Heart left ventricle (tissue), 16 donors: ENCODE results near the gene CHRNA3. TPM values are rescaled to one million over a fixed set of nuclear protein-coding genes. Genes with fewer than 3 reads are reported as not detected.

ENCODE experiments used
- ATAC-seq, 4 donors: fragments of 200-7000 bp; cut with Tn5 transposase; one replicate each; pipeline ENCODE4 v1.9.1; 2020 to 2022; ENCODE audit warnings: moderate library complexity in 4 of 4, mild to moderate bottlenecking in 3 of 4, moderate number of reproducible peaks in 1 of 4
- DNase-seq, 5 donors: peaks; one replicate each; pipeline ENCODE4 v3.0.0-alpha.2; 2020
- H3K27ac ChIP-seq, 12 donors: fragments of 200-600 bp; sonication (generic) in 4 of 12; one replicate each; pipeline versions ENCODE4 v1.5.0 to v1.8.0; 2016 to 2022; ENCODE audit warnings: mild to moderate bottlenecking in 2 of 12
- H3K27me3 ChIP-seq, 9 donors: fragments of 200-600 bp; sonication (generic) in 2 of 9; one replicate each; pipeline versions ENCODE4 v1.5.1 to v1.8.0; 2016 to 2022; ENCODE audit warnings: mild to moderate bottlenecking in 3 of 9
- H3K36me3 ChIP-seq, 9 donors: fragments of 200-600 bp; sonication (generic) in 2 of 9; one replicate each; pipeline versions ENCODE4 v1.5.0 to v1.8.0; 2018 to 2022; ENCODE audit warnings: mild to moderate bottlenecking in 2 of 9
- H3K4me1 ChIP-seq, 12 donors: fragments of 200-600 bp; sonication (generic) in 4 of 12; one replicate each; pipeline versions ENCODE4 v1.5.0 to v1.8.0; 2016 to 2022; ENCODE audit warnings: mild to moderate bottlenecking in 3 of 12
- H3K4me3 ChIP-seq, 12 donors: fragments of 200-600 bp; sonication (generic) in 4 of 12; one replicate each; pipeline versions ENCODE4 v1.5.0 to v1.8.0; 2017 to 2022; ENCODE audit warnings: mild to moderate bottlenecking in 9 of 12, moderate library complexity in 4 of 12
- H3K9me3 ChIP-seq, 12 donors: fragments of 200-600 bp; sonication (generic) in 4 of 12; one replicate each; pipeline versions ENCODE4 v1.5.0 to v1.8.0; 2016 to 2022; ENCODE audit warnings: mild to moderate bottlenecking in 1 of 12
- POLR2A ChIP-seq, 2 donors: fragments of 450-650 bp; IDR thresholded peaks; one replicate each; pipeline ENCODE4 v1.6.1; 2017; ENCODE audit warnings: antibody characterized with exemption in 2 of 2, mild to moderate bottlenecking in 2 of 2, moderate library complexity in 2 of 2
- WGBS, 4 donors: extraction: QIAGEN DNeasy Blood & Tissue Kit in 2 of 4; methylation state at CpG; one replicate each; pipeline versions ENCODE4 v1.1.5 to v1.1.7; 2013 to 2018; 5-methylcytosine and 5-hydroxymethylcytosine counted together
- intact Hi-C, 10 donors: fragments of 100-400 bp; cut with DNase I; formaldehyde crosslinking; loops; one replicate each; pipeline versions ENCODE4 v1.11.1 to v1.14.2; 2022
- polyA plus RNA-seq, 2 donors: library from polyadenylated mRNA; stranded (reverse); fragments of 200-250 nt; gene quantifications; one replicate each; pipeline ENCODE4 v1.2.3, GENCODE V29; 2013
- total RNA-seq, 9 donors: library from RNA; depleted of rRNA in 2 of 9; stranded (reverse); fragments of >200 nt in 2 of 9; fragmentation: NEBNext Ultra II Directional in 3 of 9; extraction: Animal tissue kit (Norgen Biotek cat#: 25700) in 3 of 9; gene quantifications; one replicate each; pipeline versions ENCODE4 v1.1.0 to v1.2.4, GENCODE V29; 2016 to 2023
- TF ChIP-seq, protein P1 (sequence below), 12 donors: fragments of 200-600 bp; sonication (generic) in 4 of 12; IDR thresholded peaks; one replicate each; pipeline versions ENCODE4 v1.5.0 to v1.8.0; 2018 to 2022; ENCODE audit warnings: antibody characterized with exemption in 12 of 12, mild to moderate bottlenecking in 5 of 12
- donor health status: ischemic (EF 13 %, LVEDD 7.1; RV severe dilation, severe dysfunction).
- donor health status: healthy with polysubstance abuse.
- donor health status: DM: no; HTN: yes; CAD: no.
- donor health status: DM: no; HTN: no; CAD: no.
- donor health status: ischemic (EF 25% LVEDD 6.9; RV normal size, moderate dysfunction).
- donor health status: ischemic (EF 25% LVEDD 5.7; RV mildly dilated, moderate dysfunction).
- donor health status: healthy.
- donor health status: DM: yes; HTN: yes; CAD: no.
- donor health status: ischemic (EF 35%, LVEDD 5.7; RV mildly dilated, moderate dysfunction).
- donor health status: nonischemic (EF 11% LVEDD 7.7; RV severe dilation, severe dysfunction).
- donor health status: DM: yes; HTN: yes; CAD: no.
- donor health status: PGD.
- donor health status: ischemic (EF 29% LVEDD 5.4; RV normal size, mild dysfunction).
- donor health status: nonischemic (EF 23%, LVEDD 6.1; RV moderate dilation, normal function).

CHRNA3 gene
- total and polyA plus RNA-seq, 11 donors: 0.06 to 6.9 (median 0.30) TPM; not detected in 4

DNA sequence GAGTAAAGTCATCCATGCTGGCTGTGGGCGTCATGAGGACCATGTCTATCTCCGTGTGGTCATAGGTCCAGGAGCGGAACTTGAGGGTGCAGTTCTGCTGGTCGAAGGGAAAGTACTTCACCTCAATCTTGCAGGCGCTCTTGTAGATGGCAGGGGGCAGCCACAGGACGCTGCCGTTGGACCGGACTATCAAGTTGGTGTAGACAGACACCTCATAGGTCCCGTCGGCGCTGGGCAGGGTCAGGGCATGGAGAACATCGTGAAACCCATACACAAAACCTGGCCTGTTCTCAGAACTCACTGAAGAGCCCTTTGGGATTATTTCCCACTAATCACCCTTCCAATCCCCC, 8.9 kb upstream of the CHRNA3 start:
- 92 to 94% (median 92%) methylated on average over 10 to 12 of the region's 12 CpGs for WGBS, 4 donors
- intact Hi-C loops: loop anchor here in 2 of 10 donors (10.0 kb wide), 2 partner anchors 375 to 555 kb away; no protein-coding TSS in a partner anchor

DNA sequence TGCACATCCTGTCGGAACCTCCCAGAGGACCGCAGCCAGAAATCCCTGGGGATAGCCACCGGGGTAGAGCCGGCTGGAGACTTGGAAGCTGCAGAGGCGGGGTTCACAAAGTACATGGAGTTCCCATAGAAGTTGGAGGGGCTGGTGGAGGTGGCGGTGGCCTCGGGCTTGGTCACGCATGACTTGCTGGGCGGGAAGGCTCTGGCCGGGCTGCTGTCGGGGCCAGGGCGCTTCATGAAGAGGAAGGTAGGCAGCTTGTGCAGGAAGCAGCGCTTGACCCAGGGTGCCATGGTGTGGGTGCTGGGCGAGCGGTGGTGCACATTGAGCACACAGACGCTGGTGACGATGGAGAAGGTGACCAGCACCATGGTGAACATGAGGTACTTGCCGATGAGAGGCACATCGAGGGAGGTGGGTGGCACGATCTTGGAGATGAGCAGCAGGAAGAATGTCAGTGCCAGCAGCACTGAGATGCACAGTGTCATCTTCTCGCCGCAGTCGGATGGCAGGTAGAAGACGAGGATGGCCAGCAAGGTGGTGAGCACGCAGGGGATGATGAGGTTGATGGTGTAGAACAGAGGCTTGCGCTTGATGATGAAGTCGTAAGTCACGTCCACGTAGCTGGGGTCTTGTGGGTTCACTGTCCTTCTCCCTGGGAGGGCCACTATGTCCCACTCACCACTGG, 8.4 kb upstream of the CHRNA3 start:
- H3K27ac ChIP-seq: no peak overlapping the region
- H3K9me3 ChIP-seq: peaks cover 0 to 14% (median 4%) of the 10 kb centered on the region in 12 donors
- no peaks in the 10 kb centered on the region for H3K36me3 ChIP-seq
- intact Hi-C loops: loop anchor here in 1 of 10 donors (10.0 kb wide), 1 partner anchor 556 kb away; no protein-coding TSS in a partner anchor
- H3K4me3 ChIP-seq: no peak overlapping the region
- H3K27me3 ChIP-seq: peaks cover 0 to 25% (median 0%) of the 10 kb centered on the region in 9 donors
- DNase-seq: no peak
- 87 to 90% (median 88%) methylated on average over 28 to 29 of the region's 29 CpGs for WGBS, 4 donors
- no peak for TF ChIP-seq POLR2A (IDR thresholded peaks at IDR 0.05)
- TF ChIP-seq, protein P1, sequence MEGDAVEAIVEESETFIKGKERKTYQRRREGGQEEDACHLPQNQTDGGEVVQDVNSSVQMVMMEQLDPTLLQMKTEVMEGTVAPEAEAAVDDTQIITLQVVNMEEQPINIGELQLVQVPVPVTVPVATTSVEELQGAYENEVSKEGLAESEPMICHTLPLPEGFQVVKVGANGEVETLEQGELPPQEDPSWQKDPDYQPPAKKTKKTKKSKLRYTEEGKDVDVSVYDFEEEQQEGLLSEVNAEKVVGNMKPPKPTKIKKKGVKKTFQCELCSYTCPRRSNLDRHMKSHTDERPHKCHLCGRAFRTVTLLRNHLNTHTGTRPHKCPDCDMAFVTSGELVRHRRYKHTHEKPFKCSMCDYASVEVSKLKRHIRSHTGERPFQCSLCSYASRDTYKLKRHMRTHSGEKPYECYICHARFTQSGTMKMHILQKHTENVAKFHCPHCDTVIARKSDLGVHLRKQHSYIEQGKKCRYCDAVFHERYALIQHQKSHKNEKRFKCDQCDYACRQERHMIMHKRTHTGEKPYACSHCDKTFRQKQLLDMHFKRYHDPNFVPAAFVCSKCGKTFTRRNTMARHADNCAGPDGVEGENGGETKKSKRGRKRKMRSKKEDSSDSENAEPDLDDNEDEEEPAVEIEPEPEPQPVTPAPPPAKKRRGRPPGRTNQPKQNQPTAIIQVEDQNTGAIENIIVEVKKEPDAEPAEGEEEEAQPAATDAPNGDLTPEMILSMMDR (IDR thresholded peaks at IDR 0.05): no peak
- H3K4me1 ChIP-seq: no peaks in the 10 kb centered on the region
- ATAC-seq: no peak

More for the DNA sequence above, 8.9 kb upstream of the CHRNA3 start:
- no peak overlapping the region for H3K27ac ChIP-seq
- no peaks in the 10 kb centered on the region for H3K4me1 ChIP-seq
- ATAC-seq (no peak), DNase-seq (no peak)
- H3K27me3 ChIP-seq: peaks cover 0 to 22% (median 0%) of the 10 kb centered on the region in 9 donors
- no peaks in the 10 kb centered on the region for H3K36me3 ChIP-seq
- TF ChIP-seq, protein P1 (IDR thresholded peaks at IDR 0.05): no peak
- no peak for TF ChIP-seq POLR2A (IDR thresholded peaks at IDR 0.05)
- H3K4me3 ChIP-seq: no peak overlapping the region
- H3K9me3 ChIP-seq: peaks cover 0 to 14% (median 4%) of the 10 kb centered on the region in 12 donors

DNA sequence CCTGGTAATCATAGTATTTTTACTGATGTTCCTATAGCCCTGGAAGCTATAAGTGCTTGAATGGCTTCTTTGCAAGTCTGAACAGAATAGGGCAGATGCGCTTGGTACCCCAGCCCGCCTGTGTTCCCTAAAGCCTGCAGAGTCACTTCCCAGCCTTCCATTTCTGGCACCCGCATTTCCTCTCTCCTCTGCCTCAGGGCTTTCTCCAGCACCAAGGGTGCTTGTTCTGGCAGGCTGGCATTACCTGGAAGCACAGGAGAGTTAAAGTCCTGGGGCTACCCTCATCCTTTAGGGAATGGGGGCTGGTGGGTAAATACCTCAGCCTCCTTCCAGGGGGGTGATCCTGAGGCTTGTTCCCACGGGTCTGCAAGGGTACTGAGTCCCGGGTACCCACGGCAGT, 7.4 kb upstream of the CHRNA3 start:
- Histone ChIP-seq H3K27ac (no peak overlapping the region), H3K36me3 (no peaks in the 10 kb centered on the region), H3K27me3 (peaks cover 0 to 25% (median 0%) of the 10 kb centered on the region in 9 donors), H3K9me3 (peaks cover 0 to 5% (median under 1%) of the 10 kb centered on the region in 12 donors), H3K4me1 (no peaks in the 10 kb centered on the region), H3K4me3 (no peak overlapping the region)
- intact Hi-C loops: loop anchor here in 1 of 10 donors (10.0 kb wide), 1 partner anchor 557 kb away; no protein-coding TSS in a partner anchor
- no peak for ATAC-seq
- no peak for DNase-seq
- no peak for TF ChIP-seq POLR2A (IDR thresholded peaks at IDR 0.05)
- TF ChIP-seq, protein P1 (IDR thresholded peaks at IDR 0.05): no peak
- WGBS, 4 donors: 76 to 82% (median 79%) methylated on average over 6 of the region's 6 CpGs

DNA sequence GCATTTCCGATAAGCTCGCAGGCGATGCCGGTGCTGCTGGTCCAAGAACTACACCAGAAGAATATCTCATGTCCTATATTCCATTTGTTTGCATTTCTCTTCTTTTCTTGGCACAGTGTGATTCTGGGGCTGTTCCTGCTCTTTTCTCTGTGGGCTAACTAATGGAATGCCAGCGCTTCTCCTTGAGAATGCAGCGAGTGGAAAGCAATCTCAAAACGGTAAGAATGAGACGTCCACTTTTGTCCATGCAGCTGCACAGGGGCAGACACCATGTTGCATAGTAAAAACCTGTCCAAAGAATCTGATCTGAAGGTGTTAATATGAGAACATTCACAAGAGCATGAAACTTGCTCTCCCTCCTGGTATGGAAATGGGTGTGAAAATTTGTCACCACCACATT, 6.6 kb upstream of the CHRNA3 start:
- Histone ChIP-seq H3K4me1 (no peaks in the 10 kb centered on the region), H3K27me3 (peaks cover 0 to 32% (median 0%) of the 10 kb centered on the region in 9 donors), H3K36me3 (no peaks in the 10 kb centered on the region), H3K27ac (no peak overlapping the region), H3K4me3 (no peak overlapping the region), H3K9me3 (no peaks in the 10 kb centered on the region)
- 74 to 82% (median 77%) methylated on average over 8 of the region's 8 CpGs for WGBS, 4 donors
- no peak for ATAC-seq
- intact Hi-C loops: loop anchor here in 1 of 10 donors (10.0 kb wide), 1 partner anchor 557 kb away; no protein-coding TSS in a partner anchor
- DNase-seq: no peak
- TF ChIP-seq, protein P1 (IDR thresholded peaks at IDR 0.05): no peak
- TF ChIP-seq POLR2A (IDR thresholded peaks at IDR 0.05): no peak
